ENCODE data around the gene ABHD2.

ABHD2 gene

DNA sequence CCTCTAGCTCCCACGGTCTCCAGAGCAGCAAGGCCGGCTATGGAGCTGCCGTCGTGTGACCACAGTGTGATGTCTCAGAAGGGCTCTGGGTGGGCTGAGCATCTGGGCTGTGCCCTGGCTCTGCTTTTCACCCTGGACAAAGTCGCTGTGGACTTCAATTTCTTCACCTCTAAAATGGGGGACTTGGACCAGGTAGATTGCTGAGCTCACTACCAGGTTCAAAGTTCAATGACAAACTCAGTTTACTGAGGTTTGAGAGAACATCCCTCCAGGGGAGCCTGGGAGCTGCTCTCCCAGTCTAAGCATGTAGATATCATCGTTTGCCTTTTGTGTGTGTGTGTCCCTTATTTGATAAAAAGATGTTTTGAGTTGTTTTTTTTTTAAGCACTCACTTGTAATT, 108.0 kb downstream of the ABHD2 start:
- H3K9ac ChIP-seq (ENCODE audit: low read length): no peak overlapping the region
- no peaks in the 10 kb centered on the region for H3K79me2 ChIP-seq (ENCODE audit: low read length)
- H3K27ac ChIP-seq (ENCODE audit: low read length): no peak overlapping the region
- no peak overlapping the region for H3K4me2 ChIP-seq (ENCODE audit: low read depth, low read length)
- H3K9me2 ChIP-seq (replicated peaks; ENCODE audit: insufficient read depth, low read length): no peaks in the 10 kb centered on the region
- no peaks in the 10 kb centered on the region for H3K27me3 ChIP-seq (replicated peaks; ENCODE audit: insufficient read depth, low read length)
- no peaks in the 10 kb centered on the region for H3K9me3 ChIP-seq (replicated peaks; ENCODE audit: insufficient read depth, low read length)
- no peak overlapping the region for H2AFZ ChIP-seq (ENCODE audit: low read length)
- no peak for DNase-seq
- H3F3A ChIP-seq (ENCODE audit: insufficient read depth, low read length): no peaks in the 10 kb centered on the region
- H3K4me3 ChIP-seq (ENCODE audit: low read length): no peak overlapping the region
- H4K20me1 ChIP-seq (ENCODE audit: insufficient read depth, low read length): no peaks in the 10 kb centered on the region
- peaks cover 3% of the 10 kb centered on the region for H3K36me3 ChIP-seq (replicated peaks; ENCODE audit: insufficient read depth, low read length)
- no peaks in the 10 kb centered on the region for H3K4me1 ChIP-seq (ENCODE audit: low read length)
- TF ChIP-seq EZH2 (optimal IDR thresholded peaks at IDR 0.05; ENCODE audit: low read depth, low read length) (no peak), EZH2phosphoT487 (IDR thresholded peaks at IDR 0.05; ENCODE audit: low read length) (no peak)
- TF ChIP-seq, protein P1, sequence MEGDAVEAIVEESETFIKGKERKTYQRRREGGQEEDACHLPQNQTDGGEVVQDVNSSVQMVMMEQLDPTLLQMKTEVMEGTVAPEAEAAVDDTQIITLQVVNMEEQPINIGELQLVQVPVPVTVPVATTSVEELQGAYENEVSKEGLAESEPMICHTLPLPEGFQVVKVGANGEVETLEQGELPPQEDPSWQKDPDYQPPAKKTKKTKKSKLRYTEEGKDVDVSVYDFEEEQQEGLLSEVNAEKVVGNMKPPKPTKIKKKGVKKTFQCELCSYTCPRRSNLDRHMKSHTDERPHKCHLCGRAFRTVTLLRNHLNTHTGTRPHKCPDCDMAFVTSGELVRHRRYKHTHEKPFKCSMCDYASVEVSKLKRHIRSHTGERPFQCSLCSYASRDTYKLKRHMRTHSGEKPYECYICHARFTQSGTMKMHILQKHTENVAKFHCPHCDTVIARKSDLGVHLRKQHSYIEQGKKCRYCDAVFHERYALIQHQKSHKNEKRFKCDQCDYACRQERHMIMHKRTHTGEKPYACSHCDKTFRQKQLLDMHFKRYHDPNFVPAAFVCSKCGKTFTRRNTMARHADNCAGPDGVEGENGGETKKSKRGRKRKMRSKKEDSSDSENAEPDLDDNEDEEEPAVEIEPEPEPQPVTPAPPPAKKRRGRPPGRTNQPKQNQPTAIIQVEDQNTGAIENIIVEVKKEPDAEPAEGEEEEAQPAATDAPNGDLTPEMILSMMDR (IDR thresholded peaks at IDR 0.05; ENCODE audit: low read length): no peak

DNA sequence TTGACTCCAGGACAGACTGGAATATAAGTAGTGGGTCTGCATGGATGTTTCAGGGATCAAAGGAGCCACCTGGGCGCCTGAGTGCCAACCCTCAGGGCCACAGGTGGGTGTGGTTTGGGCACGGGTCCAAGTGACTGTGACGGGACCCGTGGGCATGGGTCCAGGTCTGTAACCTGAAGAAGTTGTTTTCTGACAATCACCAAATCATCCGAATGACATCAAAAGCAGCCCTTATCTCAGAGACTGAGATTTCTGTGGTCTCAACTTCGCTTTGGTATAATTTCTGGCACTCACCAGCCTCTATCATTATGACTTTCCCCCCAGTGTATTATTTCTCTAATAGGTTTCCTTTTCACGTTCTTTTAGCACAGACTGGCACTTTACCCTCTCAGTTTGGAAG, 108.7 kb downstream of the ABHD2 start:
- peaks cover 3% of the 10 kb centered on the region for H3K36me3 ChIP-seq (replicated peaks; ENCODE audit: insufficient read depth, low read length)
- H3K9ac ChIP-seq (ENCODE audit: low read length): no peak overlapping the region
- H3K27ac ChIP-seq (ENCODE audit: low read length): no peak overlapping the region
- no peaks in the 10 kb centered on the region for H3K79me2 ChIP-seq (ENCODE audit: low read length)
- H3K9me3 ChIP-seq (replicated peaks; ENCODE audit: insufficient read depth, low read length): no peaks in the 10 kb centered on the region
- TF ChIP-seq, protein P1 (IDR thresholded peaks at IDR 0.05; ENCODE audit: low read length): no peak
- no peak for TF ChIP-seq EZH2 (optimal IDR thresholded peaks at IDR 0.05; ENCODE audit: low read depth, low read length)
- TF ChIP-seq EZH2phosphoT487 (IDR thresholded peaks at IDR 0.05; ENCODE audit: low read length): no peak
- H2AFZ ChIP-seq (ENCODE audit: low read length): no peak overlapping the region
- no peaks in the 10 kb centered on the region for H4K20me1 ChIP-seq (ENCODE audit: insufficient read depth, low read length)
- no peak overlapping the region for H3K4me3 ChIP-seq (ENCODE audit: low read length)
- no peaks in the 10 kb centered on the region for H3K9me2 ChIP-seq (replicated peaks; ENCODE audit: insufficient read depth, low read length)
- no peaks in the 10 kb centered on the region for H3F3A ChIP-seq (ENCODE audit: insufficient read depth, low read length)
- no peak for DNase-seq
- no peak overlapping the region for H3K4me2 ChIP-seq (ENCODE audit: low read depth, low read length)
- H3K4me1 ChIP-seq (ENCODE audit: low read length): no peaks in the 10 kb centered on the region
- H3K27me3 ChIP-seq (replicated peaks; ENCODE audit: insufficient read depth, low read length): no peaks in the 10 kb centered on the region

DNA sequence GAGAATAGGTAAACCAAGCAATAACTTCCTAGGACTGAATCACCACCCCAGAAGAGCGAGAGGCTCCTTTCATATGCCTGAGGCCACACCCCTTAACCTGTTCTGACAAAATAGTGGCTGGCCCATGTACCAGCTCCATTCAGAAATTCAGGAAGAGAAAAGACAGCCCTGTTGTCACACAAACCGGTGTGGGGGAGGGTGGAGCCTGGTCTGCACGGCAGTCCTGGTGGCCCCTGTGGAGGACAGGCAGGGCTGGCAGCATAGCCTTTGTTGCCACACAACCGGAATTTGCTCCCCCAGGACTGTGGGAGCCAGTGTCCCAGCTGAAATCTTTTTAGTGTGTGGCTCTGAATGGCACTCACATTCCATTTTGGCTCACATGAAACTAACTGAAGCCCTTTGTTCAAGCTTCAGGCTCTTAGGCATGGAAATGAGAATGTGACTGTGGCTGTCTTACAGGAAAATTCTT, 109.3 kb downstream of the ABHD2 start:
- no peak overlapping the region for H3K4me2 ChIP-seq (ENCODE audit: low read depth, low read length)
- no peaks in the 10 kb centered on the region for H3K27me3 ChIP-seq (replicated peaks; ENCODE audit: insufficient read depth, low read length)
- H4K20me1 ChIP-seq (ENCODE audit: insufficient read depth, low read length): no peaks in the 10 kb centered on the region
- no peaks in the 10 kb centered on the region for H3F3A ChIP-seq (ENCODE audit: insufficient read depth, low read length)
- no peak overlapping the region for H3K27ac ChIP-seq (ENCODE audit: low read length)
- no peaks in the 10 kb centered on the region for H3K9me3 ChIP-seq (replicated peaks; ENCODE audit: insufficient read depth, low read length)
- no peaks in the 10 kb centered on the region for H3K4me1 ChIP-seq (ENCODE audit: low read length)
- H2AFZ ChIP-seq (ENCODE audit: low read length): no peak overlapping the region
- H3K9ac ChIP-seq (ENCODE audit: low read length): no peak overlapping the region
- no peak for DNase-seq
- H3K79me2 ChIP-seq (ENCODE audit: low read length): no peaks in the 10 kb centered on the region
- H3K4me3 ChIP-seq (ENCODE audit: low read length): no peak overlapping the region
- TF ChIP-seq EZH2 (optimal IDR thresholded peaks at IDR 0.05; ENCODE audit: low read depth, low read length): no peak
- no peak for TF ChIP-seq EZH2phosphoT487 (IDR thresholded peaks at IDR 0.05; ENCODE audit: low read length)
- TF ChIP-seq, protein P1 (IDR thresholded peaks at IDR 0.05; ENCODE audit: low read length): no peak
- H3K9me2 ChIP-seq (replicated peaks; ENCODE audit: insufficient read depth, low read length): no peaks in the 10 kb centered on the region
- H3K36me3 ChIP-seq (replicated peaks; ENCODE audit: insufficient read depth, low read length): no peaks in the 10 kb centered on the region; the same call in none of the 2 replicates

Data from MM.1S (cell line).